Neural cell (in vitro differentiated cells): ENCODE data around the gene MEGF11. TPM values are rescaled to one million over a fixed set of nuclear protein-coding genes. Genes with fewer than 3 reads are reported as not detected.

Source experiments
- H2AFZ ChIP-seq: fragments of 200-600, 300-800 bp; sonication (generic), shearing (Covaris generic); 2 replicates; pipeline ENCODE4 v1.6.0; 2014; ENCODE audit warnings: low read depth, mild to moderate bottlenecking, antibody characterized with exemption, low read length, moderate library complexity
- H3F3A ChIP-seq: fragments of 200-600 bp; shearing (Covaris generic); 2 replicates; pipeline ENCODE4 v1.6.1; 2016; ENCODE audit warnings: mild to moderate bottlenecking, moderate library complexity, mixed read lengths, antibody characterized with exemption, low read length; ENCODE audit not compliant: insufficient read depth, poor library complexity, severe bottlenecking
- H3K27ac ChIP-seq: fragments of 200-600, 300-800 bp; sonication (generic), shearing (Covaris generic); 2 replicates; pipeline ENCODE4 v1.5.1; 2014; ENCODE audit warnings: mild to moderate bottlenecking, low read length, moderate library complexity
- H3K27me3 ChIP-seq: fragments of 300-800, 200-600 bp; sonication (generic), shearing (Covaris generic); 2 replicates; pipeline ENCODE4 v1.6.0; 2014; ENCODE audit warnings: mild to moderate bottlenecking, low read depth, low read length, moderate library complexity; ENCODE audit not compliant: insufficient read depth
- H3K36me3 ChIP-seq: fragments of 300-800, 200-600 bp; sonication (generic), shearing (Covaris generic); 2 replicates; pipeline ENCODE4 v1.5.1; 2014; ENCODE audit warnings: mild to moderate bottlenecking, antibody characterized with exemption, low read length, moderate library complexity; ENCODE audit not compliant: insufficient read depth
- H3K4me2 ChIP-seq: fragments of 300-800, 200-600 bp; sonication (generic), shearing (Covaris generic); 2 replicates; pipeline ENCODE4 v1.6.0; 2014; ENCODE audit warnings: mild to moderate bottlenecking, low read length
- H3K4me3 ChIP-seq: fragments of 300-800, 200-600 bp; sonication (generic), shearing (Covaris generic); 2 replicates; pipeline ENCODE4 v1.5.1; 2014; ENCODE audit warnings: mild to moderate bottlenecking, low read length, moderate library complexity
- H3K79me2 ChIP-seq: fragments of 200-600 bp; shearing (Covaris generic); replicated peaks from 2 replicates; pipeline ENCODE4 v1.6.0; 2014; ENCODE audit warnings: mild to moderate bottlenecking, low read length, moderate library complexity; ENCODE audit not compliant: insufficient read depth
- H3K9ac ChIP-seq: fragments of 300-800, 200-600 bp; sonication (generic), shearing (Covaris generic); 2 replicates; pipeline ENCODE4 v1.6.1; 2016; ENCODE audit warnings: mild to moderate bottlenecking, low read length, mixed read lengths
- H3K9me2 ChIP-seq: fragments of 200-600 bp; shearing (Covaris generic); 2 replicates; pipeline ENCODE4 v1.6.1; 2016; ENCODE audit warnings: mild to moderate bottlenecking, low read length, mixed read lengths; ENCODE audit not compliant: insufficient read depth
- H3K9me3 ChIP-seq: fragments of 200-600, 300-800 bp; sonication (generic), shearing (Covaris generic); 2 replicates; pipeline ENCODE4 v1.6.1; 2016; ENCODE audit warnings: mild to moderate bottlenecking, mixed run types, low read length, moderate library complexity, mixed read lengths
- H4K20me1 ChIP-seq: fragments of 200-600 bp; shearing (Covaris generic); 2 replicates; pipeline ENCODE4 v1.6.1; 2016; ENCODE audit warnings: mild to moderate bottlenecking, mixed run types; ENCODE audit not compliant: insufficient read depth
- EP300 ChIP-seq: fragments of 450-650 bp; conservative IDR thresholded peaks from 2 replicates; pipeline ENCODE4 v1.6.1; 2014; ENCODE audit warnings: antibody characterized with exemption, mild to moderate bottlenecking, moderate library complexity; ENCODE audit not compliant: poor library complexity, severe bottlenecking
- EZH2 ChIP-seq: fragments of 200-600, 300-800 bp; shearing (Covaris generic), sonication (generic); IDR thresholded peaks from 2 replicates; pipeline ENCODE4 v1.6.1; 2014; ENCODE audit warnings: antibody characterized with exemption, low read length, borderline replicate concordance, mild to moderate bottlenecking; ENCODE audit not compliant: insufficient read depth, poor library complexity, severe bottlenecking
- MXI1 ChIP-seq: fragments of 450-650 bp; conservative IDR thresholded peaks from 2 replicates; pipeline ENCODE4 v1.6.1; 2014; ENCODE audit warnings: antibody characterized with exemption, mild to moderate bottlenecking; ENCODE audit not compliant: poor library complexity, severe bottlenecking
- POLR2AphosphoS5 ChIP-seq: IDR thresholded peaks from 2 replicates; pipeline ENCODE4 v1.6.1; 2012
- RAD21 ChIP-seq: fragments of 450-650 bp; conservative IDR thresholded peaks from 2 replicates; pipeline ENCODE4 v1.6.1; 2014; ENCODE audit warnings: antibody characterized with exemption, mild to moderate bottlenecking, moderate library complexity
- SMC3 ChIP-seq: fragments of 450-650 bp; conservative IDR thresholded peaks from 2 replicates; pipeline ENCODE4 v1.6.1; 2014; ENCODE audit warnings: antibody characterized with exemption, mild to moderate bottlenecking, moderate library complexity; ENCODE audit not compliant: poor library complexity
- TAF1 ChIP-seq: IDR thresholded peaks from 2 replicates; pipeline ENCODE4 v1.6.1; 2012; ENCODE audit warnings: low read depth
- polyA plus RNA-seq: library from polyadenylated mRNA; depleted of rRNA; stranded (reverse); fragments of >200 nt; gene quantifications from 2 replicates; pipeline ENCODE4 v1.2.3, GENCODE V29; 2014
- TF ChIP-seq, protein P1 (sequence below): IDR thresholded peaks from 2 replicates; pipeline ENCODE4 v1.6.1; 2012; ENCODE audit warnings: borderline replicate concordance
- TF ChIP-seq, protein P2 (sequence below): fragments of 450-650 bp; IDR thresholded peaks from 2 replicates; pipeline ENCODE4 v1.5.1; 2014; ENCODE audit warnings: antibody characterized with exemption, mild to moderate bottlenecking, moderate library complexity; ENCODE audit not compliant: poor library complexity, severe bottlenecking

MEGF11 gene
- polyA plus RNA-seq, 1 donor from 2014 or later, result 0.64 TPM

GRCh38 chr15:65936282-65936681, 317.3 kb downstream of the MEGF11 start:
- TF ChIP-seq SMC3 (no peak), EZH2 (no peak), RAD21 (no peak), MXI1 (no peak), EP300 (no peak), POLR2AphosphoS5 (no peak), TAF1 (no peak)
- TF ChIP-seq, protein P1, sequence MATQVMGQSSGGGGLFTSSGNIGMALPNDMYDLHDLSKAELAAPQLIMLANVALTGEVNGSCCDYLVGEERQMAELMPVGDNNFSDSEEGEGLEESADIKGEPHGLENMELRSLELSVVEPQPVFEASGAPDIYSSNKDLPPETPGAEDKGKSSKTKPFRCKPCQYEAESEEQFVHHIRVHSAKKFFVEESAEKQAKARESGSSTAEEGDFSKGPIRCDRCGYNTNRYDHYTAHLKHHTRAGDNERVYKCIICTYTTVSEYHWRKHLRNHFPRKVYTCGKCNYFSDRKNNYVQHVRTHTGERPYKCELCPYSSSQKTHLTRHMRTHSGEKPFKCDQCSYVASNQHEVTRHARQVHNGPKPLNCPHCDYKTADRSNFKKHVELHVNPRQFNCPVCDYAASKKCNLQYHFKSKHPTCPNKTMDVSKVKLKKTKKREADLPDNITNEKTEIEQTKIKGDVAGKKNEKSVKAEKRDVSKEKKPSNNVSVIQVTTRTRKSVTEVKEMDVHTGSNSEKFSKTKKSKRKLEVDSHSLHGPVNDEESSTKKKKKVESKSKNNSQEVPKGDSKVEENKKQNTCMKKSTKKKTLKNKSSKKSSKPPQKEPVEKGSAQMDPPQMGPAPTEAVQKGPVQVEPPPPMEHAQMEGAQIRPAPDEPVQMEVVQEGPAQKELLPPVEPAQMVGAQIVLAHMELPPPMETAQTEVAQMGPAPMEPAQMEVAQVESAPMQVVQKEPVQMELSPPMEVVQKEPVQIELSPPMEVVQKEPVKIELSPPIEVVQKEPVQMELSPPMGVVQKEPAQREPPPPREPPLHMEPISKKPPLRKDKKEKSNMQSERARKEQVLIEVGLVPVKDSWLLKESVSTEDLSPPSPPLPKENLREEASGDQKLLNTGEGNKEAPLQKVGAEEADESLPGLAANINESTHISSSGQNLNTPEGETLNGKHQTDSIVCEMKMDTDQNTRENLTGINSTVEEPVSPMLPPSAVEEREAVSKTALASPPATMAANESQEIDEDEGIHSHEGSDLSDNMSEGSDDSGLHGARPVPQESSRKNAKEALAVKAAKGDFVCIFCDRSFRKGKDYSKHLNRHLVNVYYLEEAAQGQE, result no peak
- TF ChIP-seq, protein P2, sequence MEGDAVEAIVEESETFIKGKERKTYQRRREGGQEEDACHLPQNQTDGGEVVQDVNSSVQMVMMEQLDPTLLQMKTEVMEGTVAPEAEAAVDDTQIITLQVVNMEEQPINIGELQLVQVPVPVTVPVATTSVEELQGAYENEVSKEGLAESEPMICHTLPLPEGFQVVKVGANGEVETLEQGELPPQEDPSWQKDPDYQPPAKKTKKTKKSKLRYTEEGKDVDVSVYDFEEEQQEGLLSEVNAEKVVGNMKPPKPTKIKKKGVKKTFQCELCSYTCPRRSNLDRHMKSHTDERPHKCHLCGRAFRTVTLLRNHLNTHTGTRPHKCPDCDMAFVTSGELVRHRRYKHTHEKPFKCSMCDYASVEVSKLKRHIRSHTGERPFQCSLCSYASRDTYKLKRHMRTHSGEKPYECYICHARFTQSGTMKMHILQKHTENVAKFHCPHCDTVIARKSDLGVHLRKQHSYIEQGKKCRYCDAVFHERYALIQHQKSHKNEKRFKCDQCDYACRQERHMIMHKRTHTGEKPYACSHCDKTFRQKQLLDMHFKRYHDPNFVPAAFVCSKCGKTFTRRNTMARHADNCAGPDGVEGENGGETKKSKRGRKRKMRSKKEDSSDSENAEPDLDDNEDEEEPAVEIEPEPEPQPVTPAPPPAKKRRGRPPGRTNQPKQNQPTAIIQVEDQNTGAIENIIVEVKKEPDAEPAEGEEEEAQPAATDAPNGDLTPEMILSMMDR, result no peak
- no peaks in the 10 kb centered on the region for H3K79me2 ChIP-seq
- H3K36me3 ChIP-seq, result no peaks in the 10 kb centered on the region
- no peaks in the 10 kb centered on the region for H3K27me3 ChIP-seq
- no peaks in the 10 kb centered on the region for H4K20me1 ChIP-seq
- H3K27ac ChIP-seq, result no peak overlapping the region
- H3K9me2 ChIP-seq, result no peaks in the 10 kb centered on the region
- H3F3A ChIP-seq, result no peaks in the 10 kb centered on the region
- no peak overlapping the region for H3K9ac ChIP-seq
- no peak overlapping the region for H3K4me3 ChIP-seq
- no peak overlapping the region for H3K4me2 ChIP-seq
- no peaks in the 10 kb centered on the region for H3K9me3 ChIP-seq
- H2AFZ ChIP-seq, result no peak overlapping the region

GRCh38 chr15:65935391-65935790, 318.2 kb downstream of the MEGF11 start:
- Histone ChIP-seq H3K27ac (no peak overlapping the region), H3K36me3 (no peaks in the 10 kb centered on the region), H3F3A (no peaks in the 10 kb centered on the region), H3K27me3 (no peaks in the 10 kb centered on the region), H4K20me1 (no peaks in the 10 kb centered on the region), H3K4me2 (no peak overlapping the region), H3K9ac (no peak overlapping the region), H3K79me2 (no peaks in the 10 kb centered on the region), H2AFZ (no peak overlapping the region), H3K9me3 (no peaks in the 10 kb centered on the region), H3K9me2 (no peaks in the 10 kb centered on the region), H3K4me3 (no peak overlapping the region)
- TF ChIP-seq, protein P2, result no peak
- TF ChIP-seq MXI1, result no peak
- no peak for TF ChIP-seq EZH2
